Measurements from ENCODE around the gene EMP3.
A peak's percentile ranks its signal among the peaks of the same experiment; 100 is the strongest.

The EMP3 gene

DNA sequence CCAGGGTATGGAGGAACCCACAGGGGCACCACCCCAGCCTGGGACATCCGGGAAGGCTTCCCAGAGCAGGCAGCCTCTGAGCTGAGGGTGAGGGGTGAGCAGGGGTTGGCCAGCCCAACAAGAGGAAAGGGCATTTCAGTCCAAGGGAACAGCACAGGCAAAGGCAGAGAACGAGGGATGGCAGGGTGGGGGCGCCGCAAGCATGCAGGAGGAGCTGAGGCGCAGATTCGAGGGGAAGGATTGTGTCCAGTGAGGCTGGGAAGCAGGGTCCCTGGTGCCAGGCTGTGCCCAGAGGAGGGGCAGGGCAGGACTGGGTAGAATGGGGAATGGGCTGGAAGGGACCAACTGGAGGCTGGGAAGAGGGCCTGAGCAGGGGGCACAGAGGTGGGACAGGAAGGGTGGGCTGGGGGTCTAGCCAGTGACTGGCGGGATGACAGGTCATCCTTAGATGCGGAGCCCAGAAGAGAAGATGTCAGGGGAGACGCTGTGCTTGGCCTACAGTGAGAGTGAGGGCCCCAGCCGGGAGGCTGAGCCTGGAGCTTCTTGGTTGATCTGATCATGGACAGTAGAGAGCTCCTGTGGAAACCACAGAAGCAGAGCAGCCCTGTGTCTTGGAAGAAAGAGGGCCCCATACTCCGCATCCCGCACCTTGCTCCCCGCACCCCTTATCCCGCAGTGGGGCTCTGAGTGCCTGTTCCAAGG, 13.6 kb downstream of the EMP3 start:
- no peak for DNase-seq (ENCODE audit: insufficient read length)
- FAIRE-seq: no peak
- no peak for TF ChIP-seq TAF1 (IDR thresholded peaks at IDR 0.05; ENCODE audit: borderline replicate concordance, low read depth, low read length)
- TF ChIP-seq POLR2AphosphoS5 (IDR thresholded peaks at IDR 0.05; ENCODE audit: low read depth, low read length): no peak
- no peak for TF ChIP-seq POLR2A (IDR thresholded peaks at IDR 0.05; ENCODE audit: low read depth, low read length)

DNA sequence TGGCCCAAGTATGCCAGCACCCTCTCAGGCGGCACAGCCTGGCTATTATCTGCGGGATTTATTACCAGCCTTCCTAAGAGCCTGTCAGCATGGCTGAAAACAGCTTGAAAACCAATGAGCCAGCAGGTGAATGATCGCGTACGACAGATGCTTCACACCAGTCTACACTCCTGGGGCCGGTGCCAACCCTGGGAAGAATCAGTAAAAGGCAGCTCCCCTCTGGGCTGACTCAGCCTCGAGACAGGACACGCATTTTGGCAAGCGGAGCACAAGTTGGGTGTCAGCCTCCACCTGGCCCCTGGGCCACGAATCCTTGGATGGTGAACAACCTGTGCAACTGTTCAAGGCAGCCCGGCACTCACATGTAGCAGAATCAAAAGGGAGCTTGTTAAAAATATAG, 15.6 kb downstream of the EMP3 start:
- no peak for TF ChIP-seq POLR2A (IDR thresholded peaks at IDR 0.05; ENCODE audit: low read depth, low read length)
- no peak for TF ChIP-seq TAF1 (IDR thresholded peaks at IDR 0.05; ENCODE audit: borderline replicate concordance, low read depth, low read length)
- TF ChIP-seq POLR2AphosphoS5 (IDR thresholded peaks at IDR 0.05; ENCODE audit: low read depth, low read length): no peak
- FAIRE-seq (no peak), DNase-seq (ENCODE audit: insufficient read length) (no peak)

DNA sequence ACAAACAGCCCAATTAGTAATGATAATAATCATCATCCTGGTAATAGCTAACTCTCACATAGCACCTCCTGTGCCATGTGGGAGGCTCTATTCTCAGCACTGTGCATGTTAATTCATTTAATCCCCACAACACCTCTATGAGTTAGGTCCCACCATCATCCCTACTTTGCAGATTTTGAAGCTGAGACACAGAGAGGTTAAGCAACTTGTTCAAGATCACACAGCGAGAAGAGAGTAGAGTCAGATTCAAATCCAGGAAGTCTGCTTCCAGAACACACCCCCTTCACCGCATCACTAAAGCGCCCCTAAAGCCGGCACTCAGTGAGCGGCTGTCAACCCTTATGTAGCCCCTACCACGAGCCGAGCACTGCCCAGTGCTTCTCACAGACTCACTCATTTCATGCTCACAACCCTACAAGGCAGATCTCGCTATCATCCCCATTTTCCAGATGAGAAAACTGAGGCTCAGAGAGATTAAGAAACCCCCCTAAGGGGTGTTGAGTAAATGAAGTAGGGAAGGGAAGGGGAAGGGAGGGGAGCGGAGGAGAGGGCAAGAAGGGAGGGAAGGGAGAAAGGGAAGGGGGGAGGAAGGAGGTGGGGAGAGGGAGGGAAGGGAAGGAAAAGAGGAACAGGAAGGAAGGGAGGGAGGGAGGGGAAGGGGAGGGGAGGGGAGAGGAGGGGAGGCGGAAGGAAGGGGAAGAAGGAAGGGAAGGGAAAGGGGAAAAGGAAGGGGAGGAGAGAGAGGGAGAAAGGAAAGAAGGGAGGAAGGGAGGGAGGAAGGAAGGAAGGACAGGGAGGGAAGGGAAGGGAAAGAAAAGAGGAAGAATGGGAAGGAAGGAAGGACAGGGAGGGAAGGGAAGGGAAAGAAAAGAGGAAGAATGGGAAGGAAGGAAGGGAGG, 16.4 kb downstream of the EMP3 start:
- TF ChIP-seq POLR2AphosphoS5 (IDR thresholded peaks at IDR 0.05; ENCODE audit: low read depth, low read length) (no peak), POLR2A (IDR thresholded peaks at IDR 0.05; ENCODE audit: low read depth, low read length) (no peak), TAF1 (IDR thresholded peaks at IDR 0.05; ENCODE audit: borderline replicate concordance, low read depth, low read length) (no peak)
- no peak for DNase-seq (ENCODE audit: insufficient read length)
- no peak for FAIRE-seq

DNA sequence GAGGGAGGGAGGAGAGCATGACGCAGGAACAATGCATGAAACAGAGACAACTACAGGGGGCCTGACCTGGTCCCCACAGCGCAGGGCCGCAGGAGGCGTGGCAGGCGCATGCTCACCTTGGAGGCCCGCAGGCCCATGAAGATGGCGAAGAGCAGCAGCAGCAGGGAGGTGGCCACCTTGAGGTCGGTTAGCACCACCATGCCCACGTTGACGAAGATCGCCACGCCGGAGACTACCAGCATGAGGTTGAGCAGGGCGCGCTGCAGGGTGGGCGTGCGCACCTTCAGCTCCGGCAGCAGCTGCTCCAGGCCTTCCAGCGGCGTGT, 17.0 kb downstream of the EMP3 start:
- FAIRE-seq: no peak
- no peak for DNase-seq (ENCODE audit: insufficient read length)
- TF ChIP-seq POLR2AphosphoS5 (IDR thresholded peaks at IDR 0.05; ENCODE audit: low read depth, low read length) (no peak), POLR2A (IDR thresholded peaks at IDR 0.05; ENCODE audit: low read depth, low read length) (no peak)

DNA sequence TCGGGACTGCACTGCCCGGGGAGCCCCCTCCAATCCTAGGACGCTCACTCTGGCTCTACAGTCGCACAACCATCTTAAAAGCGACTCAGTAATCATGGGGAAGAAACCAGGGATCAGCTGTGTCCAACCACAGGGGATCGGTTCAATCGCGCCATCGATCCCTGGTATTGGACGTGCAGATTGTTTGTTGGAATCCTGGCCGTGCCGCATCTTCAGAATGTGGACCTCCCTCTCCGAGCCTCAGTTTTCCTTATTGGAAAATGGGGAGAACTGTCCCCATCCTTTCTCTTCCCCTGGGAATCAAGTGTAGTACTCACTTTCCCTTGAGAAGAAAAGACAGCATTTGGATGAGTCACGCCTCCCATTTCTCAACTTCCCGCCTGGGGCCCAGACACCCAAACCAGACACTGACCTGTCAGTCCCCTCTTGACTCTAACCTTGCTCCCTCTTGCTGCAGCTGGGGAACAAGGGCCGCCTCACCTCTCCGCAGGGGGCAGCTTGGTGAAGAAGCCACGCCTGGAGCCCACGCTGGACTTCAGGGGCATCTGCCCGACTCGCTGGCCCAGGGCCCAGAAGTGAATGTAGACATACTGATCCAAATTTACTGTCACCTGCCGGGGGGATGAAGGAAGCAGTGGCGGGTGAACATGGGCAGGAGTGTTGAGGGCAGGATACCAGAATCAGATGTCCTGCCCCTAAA, 17.6 kb downstream of the EMP3 start:
- no peak for TF ChIP-seq POLR2A (IDR thresholded peaks at IDR 0.05; ENCODE audit: low read depth, low read length)
- TF ChIP-seq POLR2AphosphoS5 (IDR thresholded peaks at IDR 0.05; ENCODE audit: low read depth, low read length): no peak
- no peak for TF ChIP-seq TAF1 (IDR thresholded peaks at IDR 0.05; ENCODE audit: borderline replicate concordance, low read depth, low read length)
- FAIRE-seq (no peak), DNase-seq (ENCODE audit: insufficient read length) (no peak)

DNA sequence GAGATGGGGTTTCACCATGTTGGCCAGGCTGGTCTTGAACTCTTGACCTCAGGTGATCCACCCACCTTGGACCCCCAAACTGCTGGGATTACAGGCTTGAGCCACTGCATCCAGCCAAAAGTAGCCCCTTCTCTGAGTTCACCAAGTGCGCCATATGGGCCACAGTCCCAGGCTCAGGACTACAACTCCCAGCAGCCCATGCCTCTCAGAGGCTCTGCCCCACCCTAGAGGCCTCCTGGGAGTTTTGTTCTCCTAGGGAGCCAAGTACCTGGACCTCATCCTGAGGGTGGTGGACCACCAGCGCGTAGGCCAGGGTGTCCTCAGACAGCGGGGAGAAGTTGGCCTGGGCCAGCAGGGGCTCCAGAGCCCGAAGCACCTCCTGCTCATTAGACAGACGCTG, 19.5 kb downstream of the EMP3 start:
- FAIRE-seq (no peak), DNase-seq (ENCODE audit: insufficient read length) (no peak)
- TF ChIP-seq TAF1 (IDR thresholded peaks at IDR 0.05; ENCODE audit: borderline replicate concordance, low read depth, low read length) (no peak), POLR2AphosphoS5 (IDR thresholded peaks at IDR 0.05; ENCODE audit: low read depth, low read length) (no peak), POLR2A (IDR thresholded peaks at IDR 0.05; ENCODE audit: low read depth, low read length) (no peak)

DNA sequence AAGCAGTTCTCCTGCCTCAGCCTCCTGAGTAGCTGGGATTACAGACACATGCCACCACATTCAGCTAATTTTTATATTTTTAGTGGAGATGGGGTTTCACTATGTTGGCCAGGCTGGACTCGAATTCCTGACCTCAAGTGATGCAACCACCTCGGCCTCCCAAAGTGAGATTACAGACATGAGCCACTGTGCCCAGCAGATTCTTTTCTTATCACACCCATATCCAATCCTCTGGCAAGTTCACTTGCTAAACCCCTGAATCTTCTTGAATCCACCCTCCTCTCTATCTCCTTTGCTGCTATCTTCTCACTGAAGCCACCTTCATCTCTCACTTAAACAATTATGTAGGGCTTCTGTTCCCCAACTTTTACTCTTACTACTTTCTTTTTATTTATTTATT, 20.8 kb downstream of the EMP3 start:
- TF ChIP-seq TAF1 (IDR thresholded peaks at IDR 0.05; ENCODE audit: borderline replicate concordance, low read depth, low read length): no peak
- TF ChIP-seq POLR2A (IDR thresholded peaks at IDR 0.05; ENCODE audit: low read depth, low read length): no peak
- DNase-seq (ENCODE audit: insufficient read length) (no peak), FAIRE-seq (no peak)

DNA sequence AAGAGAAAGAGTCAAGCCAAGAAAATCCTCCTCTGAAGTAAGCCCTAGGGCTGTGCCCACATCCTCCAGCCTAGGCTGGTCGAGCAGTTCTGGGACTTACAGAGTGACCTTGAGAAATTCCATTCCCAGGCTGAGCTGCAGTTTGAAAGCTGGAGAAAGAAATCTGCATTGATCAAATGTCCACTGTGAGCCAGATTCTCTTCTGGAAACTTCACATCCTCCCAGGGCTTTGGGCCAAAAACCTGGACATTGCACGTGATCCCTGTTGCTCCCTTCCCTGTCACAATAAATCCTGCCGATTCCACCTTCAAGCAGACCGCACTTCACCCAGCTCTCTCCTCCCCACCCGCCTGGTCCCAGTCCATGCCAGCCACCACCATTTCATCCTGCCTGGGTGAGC, 22.7 kb downstream of the EMP3 start:
- FAIRE-seq (no peak), DNase-seq (ENCODE audit: insufficient read length) (no peak)
- TF ChIP-seq POLR2A (IDR thresholded peaks at IDR 0.05; ENCODE audit: low read depth, low read length) (no peak), TAF1 (IDR thresholded peaks at IDR 0.05; ENCODE audit: borderline replicate concordance, low read depth, low read length) (no peak), POLR2AphosphoS5 (IDR thresholded peaks at IDR 0.05; ENCODE audit: low read depth, low read length) (no peak)

DNA sequence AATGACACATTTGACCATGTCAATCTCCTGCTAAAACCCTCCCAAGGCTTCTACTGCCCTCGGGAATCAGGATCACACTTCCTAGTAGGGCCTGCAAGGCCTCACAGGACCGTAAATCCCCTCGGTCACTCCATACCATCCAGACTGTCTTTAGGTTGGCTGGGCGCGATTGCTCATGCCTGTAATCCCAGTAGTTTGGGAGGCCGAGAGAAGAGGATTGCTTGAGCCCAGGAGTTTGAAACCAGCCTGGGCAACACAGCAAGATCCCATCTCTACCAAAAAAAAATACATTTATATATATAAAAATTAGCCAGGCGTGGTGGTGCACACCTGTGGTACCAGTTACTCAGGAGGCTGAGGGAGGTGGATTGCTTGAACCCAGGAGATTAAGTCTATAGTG, 23.4 kb downstream of the EMP3 start:
- no peak for DNase-seq (ENCODE audit: insufficient read length)
- TF ChIP-seq POLR2AphosphoS5 (IDR thresholded peaks at IDR 0.05; ENCODE audit: low read depth, low read length) (no peak), TAF1 (IDR thresholded peaks at IDR 0.05; ENCODE audit: borderline replicate concordance, low read depth, low read length) (no peak), POLR2A (IDR thresholded peaks at IDR 0.05; ENCODE audit: low read depth, low read length) (no peak)
- no peak for FAIRE-seq

DNA sequence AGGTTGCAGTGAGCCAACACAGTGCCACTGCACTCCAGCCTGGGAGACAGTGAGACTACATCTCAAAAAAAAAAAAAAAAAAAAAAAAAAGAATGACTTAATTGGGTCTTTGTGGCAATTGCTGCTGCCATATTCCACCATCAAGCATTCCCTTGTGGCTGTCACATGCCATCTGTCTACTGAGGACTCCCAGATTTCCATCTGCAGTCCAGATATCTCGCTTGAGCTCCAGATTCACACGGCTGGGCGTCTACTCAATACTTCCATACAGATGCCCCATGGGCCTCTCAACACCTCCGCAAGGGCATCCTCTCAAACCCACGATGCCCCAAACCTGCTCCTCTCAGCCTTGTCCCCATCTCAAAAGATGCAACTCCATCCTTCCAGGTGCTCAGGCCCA, 25.5 kb downstream of the EMP3 start:
- TF ChIP-seq TAF1 (IDR thresholded peaks at IDR 0.05; ENCODE audit: borderline replicate concordance, low read depth, low read length) (no peak), POLR2AphosphoS5 (IDR thresholded peaks at IDR 0.05; ENCODE audit: low read depth, low read length) (no peak), POLR2A (IDR thresholded peaks at IDR 0.05; ENCODE audit: low read depth, low read length) (no peak)
- FAIRE-seq (no peak), DNase-seq (ENCODE audit: insufficient read length) (no peak)

DNA sequence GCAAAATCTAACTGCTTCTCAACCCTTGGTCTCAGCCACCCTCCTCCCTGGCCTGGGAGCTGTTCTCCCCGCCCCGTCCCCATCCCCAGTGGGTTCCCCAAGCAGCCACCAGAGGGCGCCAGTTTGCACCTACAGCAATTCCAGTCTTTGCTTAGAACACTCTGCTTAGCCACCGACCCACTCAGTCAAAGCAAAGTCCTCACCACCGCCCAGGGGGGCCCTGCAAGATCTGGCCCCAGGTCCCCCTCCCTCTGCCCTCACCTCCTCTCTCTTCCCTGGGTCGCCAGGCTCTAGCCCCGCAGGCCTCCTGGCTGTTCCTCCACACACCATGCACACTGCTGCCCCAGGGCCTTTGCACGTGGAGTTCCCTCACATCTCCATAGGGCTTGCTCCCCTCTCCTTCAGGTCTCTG, 26.0 kb downstream of the EMP3 start:
- no peak for TF ChIP-seq POLR2AphosphoS5 (IDR thresholded peaks at IDR 0.05; ENCODE audit: low read depth, low read length)
- no peak for TF ChIP-seq POLR2A (IDR thresholded peaks at IDR 0.05; ENCODE audit: low read depth, low read length)
- no peak for FAIRE-seq
- DNase-seq (ENCODE audit: insufficient read length): peak; percentile 77

DNA sequence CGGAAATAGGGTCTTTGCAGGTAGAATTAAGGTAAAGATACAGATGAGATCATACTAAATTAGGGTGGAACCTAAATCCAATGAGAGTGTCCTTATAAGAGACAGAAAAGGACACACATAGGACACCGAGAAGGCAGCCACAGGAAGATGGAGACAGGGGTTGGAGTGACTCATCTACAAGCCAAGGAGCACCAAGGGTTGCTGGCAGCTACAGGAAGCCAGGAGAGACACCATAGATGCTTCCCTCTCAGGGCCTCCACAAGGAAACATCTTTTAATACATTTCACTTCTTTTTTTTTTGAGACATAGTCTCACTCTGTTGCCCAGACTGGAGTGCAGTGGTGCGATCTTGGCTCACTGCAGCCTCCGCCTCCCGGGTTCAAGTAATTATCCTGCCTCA, 28.3 kb downstream of the EMP3 start:
- TF ChIP-seq POLR2A (IDR thresholded peaks at IDR 0.05; ENCODE audit: low read depth, low read length) (no peak), POLR2AphosphoS5 (IDR thresholded peaks at IDR 0.05; ENCODE audit: low read depth, low read length) (no peak), TAF1 (IDR thresholded peaks at IDR 0.05; ENCODE audit: borderline replicate concordance, low read depth, low read length) (no peak)
- DNase-seq (ENCODE audit: insufficient read length) (no peak), FAIRE-seq (no peak)
